ENCODE measurements around the gene NBEAL2.
"Not testable (repeated sequence)": the region's sequence is repeated elsewhere in the genome, so short reads cannot be mapped to it uniquely, and the experiment has no call there.

The NBEAL2 gene

DNA sequence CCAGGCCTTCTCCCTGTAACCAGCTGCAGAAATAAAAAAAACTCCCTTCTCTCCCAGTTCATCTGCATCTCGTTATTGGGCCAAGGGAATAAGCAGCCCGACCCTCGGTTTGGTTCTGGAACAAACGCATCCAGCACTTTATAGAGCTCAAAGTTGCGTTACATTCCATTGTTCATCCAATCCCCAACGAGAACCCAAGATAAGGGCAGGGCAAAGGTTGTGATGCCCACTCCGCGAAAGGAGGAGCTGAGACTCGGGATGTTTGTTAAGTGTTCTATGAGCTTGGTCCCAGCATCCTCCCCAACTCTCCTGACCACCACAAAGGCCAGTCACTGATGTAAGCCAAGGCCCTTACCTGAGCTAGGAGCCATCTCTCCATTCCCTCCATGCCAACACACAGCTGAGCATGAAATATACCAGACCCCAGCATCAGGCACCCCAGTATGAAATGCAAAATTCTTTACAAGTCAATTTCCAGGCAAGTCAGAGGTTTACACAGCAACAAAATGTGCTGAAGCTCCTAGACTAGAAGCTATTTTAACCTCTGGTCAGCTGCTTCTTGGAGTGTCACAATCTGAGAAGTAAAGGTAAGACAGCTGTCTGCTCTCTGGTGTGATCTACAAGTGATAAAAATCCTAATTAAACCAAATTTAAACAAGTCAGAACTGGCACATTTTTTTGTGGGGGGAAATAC is 20.9 kb upstream of the NBEAL2 start:
- DNase-seq (ENCODE audit: low read depth), result no peak
- TF ChIP-seq, protein P1, sequence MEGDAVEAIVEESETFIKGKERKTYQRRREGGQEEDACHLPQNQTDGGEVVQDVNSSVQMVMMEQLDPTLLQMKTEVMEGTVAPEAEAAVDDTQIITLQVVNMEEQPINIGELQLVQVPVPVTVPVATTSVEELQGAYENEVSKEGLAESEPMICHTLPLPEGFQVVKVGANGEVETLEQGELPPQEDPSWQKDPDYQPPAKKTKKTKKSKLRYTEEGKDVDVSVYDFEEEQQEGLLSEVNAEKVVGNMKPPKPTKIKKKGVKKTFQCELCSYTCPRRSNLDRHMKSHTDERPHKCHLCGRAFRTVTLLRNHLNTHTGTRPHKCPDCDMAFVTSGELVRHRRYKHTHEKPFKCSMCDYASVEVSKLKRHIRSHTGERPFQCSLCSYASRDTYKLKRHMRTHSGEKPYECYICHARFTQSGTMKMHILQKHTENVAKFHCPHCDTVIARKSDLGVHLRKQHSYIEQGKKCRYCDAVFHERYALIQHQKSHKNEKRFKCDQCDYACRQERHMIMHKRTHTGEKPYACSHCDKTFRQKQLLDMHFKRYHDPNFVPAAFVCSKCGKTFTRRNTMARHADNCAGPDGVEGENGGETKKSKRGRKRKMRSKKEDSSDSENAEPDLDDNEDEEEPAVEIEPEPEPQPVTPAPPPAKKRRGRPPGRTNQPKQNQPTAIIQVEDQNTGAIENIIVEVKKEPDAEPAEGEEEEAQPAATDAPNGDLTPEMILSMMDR (IDR thresholded peaks at IDR 0.05; ENCODE audit: insufficient read depth, low read depth, low read length, missing control alignments), result no peak
- no peak overlapping the region for H3K4me3 ChIP-seq (ENCODE audit: low read depth, low read length)

DNA sequence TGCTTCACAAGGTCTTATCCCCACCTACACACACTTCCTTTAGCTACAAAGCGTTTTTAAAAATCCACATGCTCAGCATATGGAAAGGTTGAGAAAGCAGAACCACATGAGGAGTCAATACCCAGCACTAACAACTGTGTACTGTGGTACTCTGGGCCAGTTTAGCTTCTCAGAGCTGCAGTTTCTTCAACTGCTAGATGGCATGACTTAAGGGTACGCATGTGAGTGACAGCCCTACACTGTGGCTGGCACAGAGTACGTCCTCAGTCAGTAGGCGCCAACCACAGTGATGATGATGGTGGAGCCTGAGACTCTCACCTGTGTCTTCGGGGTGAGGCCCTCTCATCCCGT is 20.3 kb upstream of the NBEAL2 start:
- TF ChIP-seq, protein P1 (IDR thresholded peaks at IDR 0.05; ENCODE audit: insufficient read depth, low read depth, low read length, missing control alignments), result no peak
- no peak overlapping the region for H3K4me3 ChIP-seq (ENCODE audit: low read depth, low read length)
- no peak for DNase-seq (ENCODE audit: low read depth)

DNA sequence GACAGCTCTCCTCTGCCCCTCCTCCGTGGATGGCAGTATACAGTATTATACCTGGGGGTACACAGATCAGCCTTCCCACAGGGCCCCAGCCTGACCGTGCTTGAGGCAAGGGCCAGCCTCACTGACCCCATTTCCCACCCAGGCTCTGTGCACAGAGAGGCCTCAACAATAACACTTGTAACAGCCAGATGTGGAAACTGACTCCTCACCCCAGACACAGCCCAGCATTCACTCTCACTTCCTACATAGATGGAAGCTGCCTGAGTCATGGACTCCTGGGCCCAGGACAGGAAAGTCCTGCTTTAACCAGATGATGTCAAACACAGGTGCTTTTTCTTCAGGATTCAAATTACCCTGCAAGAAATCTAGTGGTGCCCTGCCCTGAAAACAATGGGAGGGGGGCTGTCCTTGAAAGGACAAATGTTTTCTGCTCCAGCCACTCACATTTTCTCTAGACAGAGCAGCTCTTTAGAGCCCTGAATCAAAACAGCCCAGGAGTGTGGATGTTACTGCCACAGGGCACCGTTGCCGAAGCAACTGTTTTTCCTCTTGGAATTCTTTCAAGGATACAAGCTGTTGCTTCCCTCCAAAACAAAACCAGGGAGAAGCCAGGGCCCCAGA is 19.3 kb upstream of the NBEAL2 start:
- DNase-seq (ENCODE audit: low read depth), result peak; percentile 49
- TF ChIP-seq, protein P1 (IDR thresholded peaks at IDR 0.05; ENCODE audit: insufficient read depth, low read depth, low read length, missing control alignments), result no peak
- no peak overlapping the region for H3K4me3 ChIP-seq (ENCODE audit: low read depth, low read length)

DNA sequence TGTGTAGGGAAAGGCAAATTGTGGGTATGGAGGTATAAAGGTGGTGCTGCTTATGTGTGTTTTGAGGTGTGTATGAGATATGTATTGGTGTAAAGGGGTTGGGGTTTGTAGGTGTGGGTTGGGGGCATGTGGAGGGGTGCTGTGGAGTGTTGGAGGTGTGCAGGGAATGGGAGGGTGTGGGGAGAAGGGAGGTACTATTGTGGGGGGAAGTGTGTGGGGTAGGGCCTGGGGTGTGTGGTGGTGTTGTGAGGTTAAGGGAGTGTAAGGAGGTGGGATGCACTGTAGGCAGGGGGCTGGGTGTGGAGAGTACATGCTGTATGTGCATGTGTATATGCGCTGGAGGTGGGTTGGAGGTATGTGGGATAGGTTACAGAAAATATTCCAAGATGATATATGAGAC is 18.6 kb upstream of the NBEAL2 start:
- no peak for DNase-seq (ENCODE audit: low read depth)
- H3K4me3 ChIP-seq (ENCODE audit: low read depth, low read length), result no peak overlapping the region
- TF ChIP-seq, protein P1 (IDR thresholded peaks at IDR 0.05; ENCODE audit: insufficient read depth, low read depth, low read length, missing control alignments), result no peak

DNA sequence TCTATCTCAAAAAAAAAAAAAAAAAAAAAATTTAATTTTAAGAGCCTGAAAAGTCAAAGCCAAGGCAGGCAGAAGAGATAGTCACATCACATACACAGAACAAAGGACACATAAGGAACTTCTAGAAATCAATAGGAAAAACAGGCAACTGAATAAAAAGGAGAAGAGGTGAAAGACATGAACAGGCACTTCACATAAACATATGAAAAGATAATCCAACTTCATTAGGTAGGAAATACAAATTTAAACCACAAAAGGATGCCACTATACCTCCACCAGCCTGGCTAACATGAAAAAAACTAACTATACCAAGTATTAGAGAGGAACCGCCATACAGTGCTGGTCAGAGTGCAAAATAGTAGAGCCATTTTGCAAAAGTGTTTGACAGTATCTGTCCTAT is 17.0 kb upstream of the NBEAL2 start:
- TF ChIP-seq, protein P1 (IDR thresholded peaks at IDR 0.05; ENCODE audit: insufficient read depth, low read depth, low read length, missing control alignments), result no peak
- no peak for DNase-seq (ENCODE audit: low read depth)
- H3K4me3 ChIP-seq (ENCODE audit: low read depth, low read length), result no peak overlapping the region

DNA sequence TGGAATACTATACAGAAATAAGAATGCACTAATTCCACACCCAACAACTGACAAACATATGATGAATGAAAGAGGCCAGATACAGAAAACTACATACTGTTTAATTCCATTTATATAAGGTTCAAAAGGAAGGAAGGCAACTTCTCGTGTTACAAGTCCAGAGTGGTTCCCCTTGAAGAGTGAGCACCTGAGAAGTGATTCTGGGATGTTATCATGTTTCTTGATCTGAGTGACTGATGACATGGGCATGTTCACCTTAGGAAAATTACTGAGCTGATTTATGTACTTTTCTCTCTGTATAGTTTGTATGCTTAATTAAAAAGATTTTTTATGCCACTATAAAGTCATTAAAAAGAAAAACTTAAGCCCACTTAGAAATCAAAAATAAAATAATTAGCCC is 16.5 kb upstream of the NBEAL2 start:
- no peak for DNase-seq (ENCODE audit: low read depth)
- no peak overlapping the region for H3K4me3 ChIP-seq (ENCODE audit: low read depth, low read length)
- TF ChIP-seq, protein P1 (IDR thresholded peaks at IDR 0.05; ENCODE audit: insufficient read depth, low read depth, low read length, missing control alignments), result no peak

DNA sequence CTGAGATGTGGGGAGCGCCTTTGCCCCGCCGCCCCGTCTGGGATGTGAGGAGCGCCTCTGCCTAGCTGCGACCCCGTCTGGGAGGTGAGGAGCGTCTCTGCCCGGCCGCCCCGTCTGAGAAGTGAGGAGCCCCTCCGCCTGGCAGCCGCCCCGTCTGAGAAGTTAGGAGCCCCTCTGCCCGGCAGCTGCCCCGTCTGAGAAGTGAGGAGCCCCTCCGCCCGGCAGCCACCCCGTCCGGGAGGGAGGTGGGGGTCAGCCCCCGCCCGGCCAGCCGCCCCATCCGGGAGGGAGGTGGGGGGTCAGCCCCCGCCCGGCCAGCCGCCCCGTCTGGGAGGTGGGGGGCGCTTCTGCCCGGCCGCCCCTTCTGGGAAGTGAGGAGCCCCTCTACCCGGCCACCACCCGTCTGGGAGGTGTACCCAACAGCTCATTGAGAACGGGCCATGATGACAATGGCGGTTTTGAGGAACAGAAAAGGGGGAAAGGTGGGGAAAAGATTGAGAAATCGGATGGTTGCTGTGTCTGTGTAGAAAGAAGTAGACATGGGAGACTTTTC is 15.4 kb upstream of the NBEAL2 start:
- not testable (repeated sequence) for DNase-seq (ENCODE audit: low read depth)

More for the DNA sequence above, 15.4 kb upstream of the NBEAL2 start:
- H3K4me3 ChIP-seq (ENCODE audit: low read depth, low read length), result not testable (repeated sequence)

Measured in GM12865 (cell line).